ENCODE results near the gene CARS2. TPM values are rescaled to one million over a fixed set of nuclear protein-coding genes. Genes with fewer than 3 reads are reported as not detected.

Gene CARS2
- total RNA-seq, 1 experiment from 2014 or later = 52.9 TPM

DNA sequence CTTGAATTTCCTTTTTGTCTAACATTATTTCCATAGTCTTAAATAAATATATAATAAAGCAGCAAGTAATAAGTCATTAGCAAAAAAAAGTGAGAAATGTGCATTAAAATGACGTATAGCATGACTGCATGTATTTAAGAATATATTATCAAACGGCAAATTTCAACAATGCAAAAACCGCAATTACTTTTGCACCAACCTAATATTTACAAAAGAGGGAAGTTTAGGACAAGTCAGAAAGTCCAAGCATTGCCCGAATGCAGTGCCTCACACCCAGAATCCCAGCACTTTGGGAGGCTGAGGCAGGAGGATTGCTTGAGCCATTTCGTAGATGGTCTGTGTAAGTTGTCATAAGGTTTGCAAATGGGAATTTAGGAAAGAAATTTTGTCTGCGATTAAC is 100.8 kb downstream of the CARS2 start (continued):
- TF ChIP-seq, protein P1, sequence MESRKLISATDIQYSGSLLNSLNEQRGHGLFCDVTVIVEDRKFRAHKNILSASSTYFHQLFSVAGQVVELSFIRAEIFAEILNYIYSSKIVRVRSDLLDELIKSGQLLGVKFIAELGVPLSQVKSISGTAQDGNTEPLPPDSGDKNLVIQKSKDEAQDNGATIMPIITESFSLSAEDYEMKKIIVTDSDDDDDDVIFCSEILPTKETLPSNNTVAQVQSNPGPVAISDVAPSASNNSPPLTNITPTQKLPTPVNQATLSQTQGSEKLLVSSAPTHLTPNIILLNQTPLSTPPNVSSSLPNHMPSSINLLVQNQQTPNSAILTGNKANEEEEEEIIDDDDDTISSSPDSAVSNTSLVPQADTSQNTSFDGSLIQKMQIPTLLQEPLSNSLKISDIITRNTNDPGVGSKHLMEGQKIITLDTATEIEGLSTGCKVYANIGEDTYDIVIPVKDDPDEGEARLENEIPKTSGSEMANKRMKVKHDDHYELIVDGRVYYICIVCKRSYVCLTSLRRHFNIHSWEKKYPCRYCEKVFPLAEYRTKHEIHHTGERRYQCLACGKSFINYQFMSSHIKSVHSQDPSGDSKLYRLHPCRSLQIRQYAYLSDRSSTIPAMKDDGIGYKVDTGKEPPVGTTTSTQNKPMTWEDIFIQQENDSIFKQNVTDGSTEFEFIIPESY (IDR thresholded peaks at IDR 0.05; ENCODE audit: extremely low read depth, insufficient replicate concordance, low read length) = no peak
- TF ChIP-seq MAX (IDR thresholded peaks at IDR 0.05) (no peak), EZH2 (IDR thresholded peaks at IDR 0.05) (no peak), ZNF274 (IDR thresholded peaks at IDR 0.05; ENCODE audit: low read depth, low read length) (no peak), JUND (IDR thresholded peaks at IDR 0.05) (no peak), ELF1 (IDR thresholded peaks at IDR 0.05; ENCODE audit: borderline replicate concordance, low read depth) (no peak)

- DNase-seq (ENCODE audit: low read depth, low spot score) = no peak
- Histone ChIP-seq H3K9me2 (ENCODE audit: insufficient read depth) (no peaks in the 10 kb centered on the region), H3K36me3 (ENCODE audit: control insufficient read depth in 1 of 2, insufficient read depth in 2 of 2, low read length in 2 of 2) (no peaks in the 10 kb centered on the region), H3K9ac (ENCODE audit: low read length) (no peak overlapping the region), H3K4me2 (ENCODE audit: low read length) (no peak overlapping the region), H3K79me2 (ENCODE audit: insufficient read depth, low read length) (no peaks in the 10 kb centered on the region), H3K4me3 (replicated peaks in 1 of 2; ENCODE audit: low read depth in 1 of 2, low read length in 2 of 2) (no peak overlapping the region), H3K27me3 (ENCODE audit: insufficient read depth, low read length) (no peaks in the 10 kb centered on the region), H3K9me3 (ENCODE audit: control insufficient read depth in 1 of 2, insufficient read depth in 1 of 2, low read depth in 1 of 2, low read length in 2 of 2) (no peaks in the 10 kb centered on the region), H2AFZ (ENCODE audit: low read depth, low read length, poor library complexity, severe bottlenecking) (no peak overlapping the region), H3K4me1 (ENCODE audit: control insufficient read depth in 1 of 2, insufficient read depth in 2 of 2, low read length in 2 of 2) (no peaks in the 10 kb centered on the region), H4K20me1 (ENCODE audit: insufficient read depth) (no peaks in the 10 kb centered on the region), H3K27ac (ENCODE audit: low read depth, low read length) (no peak overlapping the region)
- intact Hi-C loops (cut with micrococcal nuclease) = no loop called here
- RAD21 ChIA-PET (ENCODE audit: low non-redundant PET in 1 of 2, low total read pairs in 2 of 2, uncharacterized antibody in 2 of 2, unreplicated experiment in 2 of 2) = no interaction called here
- POLR2A ChIA-PET = no interaction called here
- BruUV-seq (replicated peaks) = no TSS peak
- TF ChIP-seq SP1 (IDR thresholded peaks at IDR 0.05; ENCODE audit: low read depth) = no peak
- no peak for TF ChIP-seq SRF (IDR thresholded peaks at IDR 0.05; ENCODE audit: low read depth)
- no peak for TF ChIP-seq ZFX (IDR thresholded peaks at IDR 0.05)
- no peak for TF ChIP-seq EZH2phosphoT487 (IDR thresholded peaks at IDR 0.05; ENCODE audit: borderline replicate concordance)
- TF ChIP-seq FOSL1 (IDR thresholded peaks at IDR 0.05; ENCODE audit: low read depth) = no peak
- TF ChIP-seq SIN3A (IDR thresholded peaks at IDR 0.05; ENCODE audit: low read depth) = no peak
- TF ChIP-seq EZH2 (IDR thresholded peaks at IDR 0.05) = no peak
- ATAC-seq = no peak
- CTCF ChIA-PET = no interaction called here
These were observed 104.9 kb downstream of the CARS2 start for GRCh38 chr13:110600980-110601379.

Measured in HCT116 (cell line).